Activated CD4-positive, alpha-beta T cell treated with anti-CD3 and anti-CD28 coated beads for 36 hours (primary cell): ENCODE data around the gene PLAGL1. TPM values are rescaled to one million over a fixed set of nuclear protein-coding genes. Genes with fewer than 3 reads are reported as not detected.
"Not testable (repeated sequence)": the region's sequence is repeated elsewhere in the genome, so short reads cannot be mapped to it uniquely, and the experiment has no call there.

Experiments
- ATAC-seq: fragments of 200-7000 bp; cut with Tn5 transposase; one replicate; pipeline ENCODE4 v1.10.0; 2021; ENCODE audit warnings: mild to moderate bottlenecking, moderate library complexity
- CTCF ChIA-PET: fragments of 350-600 bp; sonication (Branson Sonifier 250); formaldehyde crosslinking; loops from one replicate; lab custom pipeline; 2021; ENCODE audit warnings: antibody characterized with exemption; lab: Charles Lee
- POLR2A ChIA-PET: fragments of 350-600 bp; sonication (Branson Sonifier 250); formaldehyde crosslinking; loops from one replicate; lab custom pipeline; 2021; ENCODE audit warnings: antibody characterized with exemption, inconsistent platforms; lab: Charles Lee
- DNase-seq: peaks from one replicate; pipeline ENCODE4 v3.0.0-alpha.2; 2020
- H3K27ac Mint-ChIP-seq: one replicate; pipeline ENCODE4 v1.8.0; 2021; ENCODE audit warnings: mixed read lengths
- H3K27me3 Mint-ChIP-seq: one replicate; pipeline ENCODE4 v1.8.0; 2021; ENCODE audit warnings: mixed read lengths
- H3K36me3 Mint-ChIP-seq: one replicate; pipeline ENCODE4 v1.8.0; 2021; ENCODE audit warnings: low read depth, mixed read lengths
- H3K4me1 Mint-ChIP-seq: one replicate; pipeline ENCODE4 v1.8.0; 2021; ENCODE audit warnings: mixed read lengths
- H3K4me3 Mint-ChIP-seq: one replicate; pipeline ENCODE4 v1.8.0; 2021; ENCODE audit warnings: mild to moderate bottlenecking, moderate library complexity, mixed read lengths
- H3K9me3 Mint-ChIP-seq: one replicate; pipeline ENCODE4 v1.8.0; 2021; ENCODE audit warnings: low read depth, mixed read lengths
- intact Hi-C, 2 experiments: fragments of 100-400 bp; cut with DNase I in 1 of 2; cut with micrococcal nuclease in 1 of 2; formaldehyde crosslinking; loops; one replicate each; pipeline versions ENCODE4 v1.14.2 to v1.15.1; 2022 to 2024; cut with DNase I, micrococcal nuclease
- total RNA-seq, 2 experiments: library from RNA; stranded (reverse); gene quantifications; one replicate each; pipeline ENCODE4 v1.2.3, GENCODE V29; 2021

Gene PLAGL1
- 10 to 100 TPM; 15.9 to 16.3 TPM for total RNA-seq

GRCh38 chr6:144008120-144008811 lies at the start of gene PLAGL1:
Gene PLAGL1, minus strand, starts transcription at chr6:144008259. Its CDS starts 60,123 bp downstream, at chr6:143948136.
- CTCF ChIA-PET, result interaction anchor here (0.6 to 1.1 kb wide), 4 partner anchors 47 to 1204 kb away, joined by 3 read pairs; no protein-coding TSS in a partner anchor
- intact Hi-C loops, result loop anchor here in 1 of 2 experiments (5.0 kb wide), 1 partner anchor 166 kb away; the partner anchor contains the start of gene LTV1
- DNase-seq, result peak; percentile 42
- POLR2A ChIA-PET, result no interaction called here
- no peaks in the 10 kb centered on the region for H3K9me3 Mint-ChIP-seq
- no peaks in the 10 kb centered on the region for H3K36me3 Mint-ChIP-seq
- H3K4me3 Mint-ChIP-seq, result peak within 1 kb of the TSS; percentile 65
- peaks cover 18% of the 10 kb centered on the region for H3K27me3 Mint-ChIP-seq
- peak; percentile 79 for ATAC-seq
- H3K4me1 Mint-ChIP-seq, result peaks cover 9% of the 10 kb centered on the region
- peak within 1 kb of the TSS; percentile 52 for H3K27ac Mint-ChIP-seq

- Mint-ChIP-seq H3K36me3 (no peaks in the 10 kb centered on the region), H3K27ac (peak overlapping the region; percentile 97), H3K4me3 (peak overlapping the region; percentile 68), H3K4me1 (peaks cover 27% of the 10 kb centered on the region), H3K9me3 (no peaks in the 10 kb centered on the region), H3K27me3 (no peaks in the 10 kb centered on the region)
- intact Hi-C loops, result loop anchor here (1.0 kb wide), 1 partner anchor 9 kb away; no protein-coding TSS in a partner anchor
- ATAC-seq (peak; percentile 85), DNase-seq (peak; percentile 74)
- CTCF ChIA-PET, result interaction anchor here (0.8 to 1.9 kb wide), 9 partner anchors 8 to 115 kb away, joined by 3 to 12 read pairs (median 4); partner anchors contain the start of gene SF3B5
- POLR2A ChIA-PET, result interaction anchor here (0.6 to 2.3 kb wide), 4 partner anchors 10 to 1640 kb away, joined by 3 to 22 read pairs (median 4); no protein-coding TSS in a partner anchor
Measured at GRCh38 chr6:144055121-144055931, 47.3 kb upstream of the PLAGL1 start.

- Mint-ChIP-seq H3K27ac (peak overlapping the region; percentile 9), H3K4me3 (no peak overlapping the region), H3K36me3 (no peaks in the 10 kb centered on the region), H3K4me1 (peaks cover 27% of the 10 kb centered on the region), H3K9me3 (no peaks in the 10 kb centered on the region), H3K27me3 (no peaks in the 10 kb centered on the region)
- no peak for DNase-seq
- intact Hi-C loops, result no loop called here
- no peak for ATAC-seq
- ChIA-PET POLR2A (interaction anchor here (0.7 kb wide), 1 partner anchor 100 kb away, joined by 4 read pairs; no protein-coding TSS in a partner anchor), CTCF (interaction anchor here (0.6 to 0.9 kb wide), 2 partner anchors 40 to 1006 kb away, joined by 3 read pairs; no protein-coding TSS in a partner anchor)
Measured at GRCh38 chr6:144053601-144054000, 45.5 kb upstream of the PLAGL1 start.

- ChIA-PET CTCF (interaction anchor here (0.8 kb wide), 1 partner anchor 726 kb away, joined by 3 read pairs; no protein-coding TSS in a partner anchor), POLR2A (no interaction called here)
- Mint-ChIP-seq H3K36me3 (no peaks in the 10 kb centered on the region), H3K27me3 (no peaks in the 10 kb centered on the region), H3K4me3 (no peak overlapping the region), H3K4me1 (peaks cover 27% of the 10 kb centered on the region), H3K9me3 (no peaks in the 10 kb centered on the region), H3K27ac (no peak overlapping the region)
- intact Hi-C loops, result no loop called here
- no peak for ATAC-seq
- DNase-seq, result no peak
Measured at GRCh38 chr6:144052488-144052887, 44.4 kb upstream of the PLAGL1 start.

GRCh38 chr6:144049386-144049785 lies 41.3 kb upstream of the PLAGL1 start:
- ChIA-PET CTCF (no interaction called here), POLR2A (no interaction called here)
- DNase-seq (no peak), ATAC-seq (no peak)
- intact Hi-C loops, result no loop called here
- Mint-ChIP-seq H3K9me3 (no peaks in the 10 kb centered on the region), H3K27ac (no peak overlapping the region), H3K27me3 (no peaks in the 10 kb centered on the region), H3K4me1 (peaks cover 8% of the 10 kb centered on the region), H3K4me3 (no peak overlapping the region), H3K36me3 (no peaks in the 10 kb centered on the region)

GRCh38 chr6:144047688-144048087 lies 39.6 kb upstream of the PLAGL1 start:
- Mint-ChIP-seq H3K27me3 (no peaks in the 10 kb centered on the region), H3K4me1 (no peaks in the 10 kb centered on the region), H3K36me3 (no peaks in the 10 kb centered on the region), H3K27ac (no peak overlapping the region), H3K9me3 (no peaks in the 10 kb centered on the region), H3K4me3 (no peak overlapping the region)
- ATAC-seq (no peak), DNase-seq (no peak)
- intact Hi-C loops, result no loop called here
- POLR2A ChIA-PET, result no interaction called here
- CTCF ChIA-PET, result interaction anchor here (0.9 kb wide), 1 partner anchor 14 kb away, joined by 3 read pairs; no protein-coding TSS in a partner anchor

- H3K36me3 Mint-ChIP-seq, intact Hi-C loops, DNase-seq, H3K27me3 Mint-ChIP-seq, POLR2A ChIA-PET, H3K27ac Mint-ChIP-seq, ATAC-seq, H3K9me3 Mint-ChIP-seq, H3K4me3 Mint-ChIP-seq, CTCF ChIA-PET, H3K4me1 Mint-ChIP-seq: not testable (repeated sequence)
Measured at GRCh38 chr6:144046672-144047071, 38.6 kb upstream of the PLAGL1 start.

- H3K27ac Mint-ChIP-seq, H3K4me1 Mint-ChIP-seq, H3K4me3 Mint-ChIP-seq, POLR2A ChIA-PET, H3K9me3 Mint-ChIP-seq, intact Hi-C loops, DNase-seq, CTCF ChIA-PET, H3K27me3 Mint-ChIP-seq, H3K36me3 Mint-ChIP-seq, ATAC-seq: not testable (repeated sequence)
Measured at GRCh38 chr6:144044989-144045388, 36.9 kb upstream of the PLAGL1 start.

GRCh38 chr6:144036835-144037195 lies 28.8 kb upstream of the PLAGL1 start:
- H3K27ac Mint-ChIP-seq, result no peak overlapping the region
- H3K27me3 Mint-ChIP-seq, result no peaks in the 10 kb centered on the region
- ChIA-PET CTCF (interaction anchor here (1.7 kb wide), 1 partner anchor 462 kb away, joined by 5 read pairs; no protein-coding TSS in a partner anchor), POLR2A (interaction anchor here (0.9 kb wide), 1 partner anchor 18 kb away, joined by 3 read pairs; no protein-coding TSS in a partner anchor)
- H3K4me3 Mint-ChIP-seq, result peak overlapping the region; percentile 2
- H3K36me3 Mint-ChIP-seq, result no peaks in the 10 kb centered on the region
- H3K4me1 Mint-ChIP-seq, result peaks cover 11% of the 10 kb centered on the region
- intact Hi-C loops, result no loop called here
- no peaks in the 10 kb centered on the region for H3K9me3 Mint-ChIP-seq
- DNase-seq (no peak), ATAC-seq (no peak)

- POLR2A ChIA-PET, result interaction anchor here (0.9 kb wide), 1 partner anchor 19 kb away, joined by 3 read pairs; no protein-coding TSS in a partner anchor
- Mint-ChIP-seq H3K27me3 (no peaks in the 10 kb centered on the region), H3K36me3 (no peaks in the 10 kb centered on the region), H3K4me3 (peak overlapping the region; percentile 2), H3K4me1 (peaks cover 11% of the 10 kb centered on the region), H3K27ac (peak overlapping the region; percentile 10), H3K9me3 (no peaks in the 10 kb centered on the region)
- DNase-seq (peak; percentile 41), ATAC-seq (peak; percentile 73)
- CTCF ChIA-PET, result interaction anchor here (0.5 to 1.7 kb wide), 2 partner anchors 461 to 672 kb away, joined by 3 to 5 read pairs; no protein-coding TSS in a partner anchor
- intact Hi-C loops, result no loop called here
Measured at GRCh38 chr6:144036064-144036834, 28.2 kb upstream of the PLAGL1 start.
